Osteocyte (in vitro differentiated cells): Measurements from ENCODE around the gene IL17RA. TPM values are rescaled to one million over a fixed set of nuclear protein-coding genes. Genes with fewer than 3 reads are reported as not detected.
A peak's percentile ranks its signal among the peaks of the same experiment; 100 is the strongest.
"Not testable (repeated sequence)": the region's sequence is repeated elsewhere in the genome, so short reads cannot be mapped to it uniquely, and the experiment has no call there.

Experiments
- DNase-seq: peaks from one replicate; pipeline ENCODE4 v3.0.0; 2021; ENCODE audit warnings: mixed read lengths; ENCODE audit not compliant: unreplicated experiment; ENCODE audit errors: extremely low spot score
- H3K27ac Mint-ChIP-seq: one replicate; pipeline ENCODE4 v1.8.0; 2021; ENCODE audit warnings: mild to moderate bottlenecking, mixed read lengths; ENCODE audit not compliant: unreplicated experiment
- H3K27me3 Mint-ChIP-seq: one replicate; pipeline ENCODE4 v1.8.0; 2021; ENCODE audit warnings: mixed read lengths; ENCODE audit not compliant: unreplicated experiment
- H3K36me3 Mint-ChIP-seq: one replicate; pipeline ENCODE4 v1.8.0; 2021; ENCODE audit warnings: mixed read lengths; ENCODE audit not compliant: unreplicated experiment
- H3K4me1 Mint-ChIP-seq: one replicate; pipeline ENCODE4 v1.8.0; 2021; ENCODE audit warnings: mixed read lengths; ENCODE audit not compliant: unreplicated experiment
- H3K4me3 Mint-ChIP-seq: one replicate; pipeline ENCODE4 v1.8.0; 2021; ENCODE audit warnings: mild to moderate bottlenecking, moderate library complexity, mixed read lengths; ENCODE audit not compliant: unreplicated experiment
- H3K9me3 Mint-ChIP-seq: one replicate; pipeline ENCODE4 v1.8.0; 2021; ENCODE audit warnings: mixed read lengths; ENCODE audit not compliant: unreplicated experiment
- long read RNA-seq: library from polyadenylated mRNA; unstranded; transcript quantifications from one replicate; pipeline ENCODE4 v2.0.0, GENCODE V29; 2021
- total RNA-seq: library from RNA; stranded (reverse); gene quantifications from 2 replicates; pipeline ENCODE4 v1.2.1, GENCODE V29; 2021
- TF ChIP-seq, protein P1 (sequence below): fragments of 200-600 bp; sonication (generic); IDR thresholded peaks from 2 replicates; pipeline ENCODE4 v1.5.0; 2021; ENCODE audit warnings: antibody characterized with exemption, mild to moderate bottlenecking, moderate library complexity

IL17RA gene, protein sequence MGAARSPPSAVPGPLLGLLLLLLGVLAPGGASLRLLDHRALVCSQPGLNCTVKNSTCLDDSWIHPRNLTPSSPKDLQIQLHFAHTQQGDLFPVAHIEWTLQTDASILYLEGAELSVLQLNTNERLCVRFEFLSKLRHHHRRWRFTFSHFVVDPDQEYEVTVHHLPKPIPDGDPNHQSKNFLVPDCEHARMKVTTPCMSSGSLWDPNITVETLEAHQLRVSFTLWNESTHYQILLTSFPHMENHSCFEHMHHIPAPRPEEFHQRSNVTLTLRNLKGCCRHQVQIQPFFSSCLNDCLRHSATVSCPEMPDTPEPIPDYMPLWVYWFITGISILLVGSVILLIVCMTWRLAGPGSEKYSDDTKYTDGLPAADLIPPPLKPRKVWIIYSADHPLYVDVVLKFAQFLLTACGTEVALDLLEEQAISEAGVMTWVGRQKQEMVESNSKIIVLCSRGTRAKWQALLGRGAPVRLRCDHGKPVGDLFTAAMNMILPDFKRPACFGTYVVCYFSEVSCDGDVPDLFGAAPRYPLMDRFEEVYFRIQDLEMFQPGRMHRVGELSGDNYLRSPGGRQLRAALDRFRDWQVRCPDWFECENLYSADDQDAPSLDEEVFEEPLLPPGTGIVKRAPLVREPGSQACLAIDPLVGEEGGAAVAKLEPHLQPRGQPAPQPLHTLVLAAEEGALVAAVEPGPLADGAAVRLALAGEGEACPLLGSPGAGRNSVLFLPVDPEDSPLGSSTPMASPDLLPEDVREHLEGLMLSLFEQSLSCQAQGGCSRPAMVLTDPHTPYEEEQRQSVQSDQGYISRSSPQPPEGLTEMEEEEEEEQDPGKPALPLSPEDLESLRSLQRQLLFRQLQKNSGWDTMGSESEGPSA
- total RNA-seq: 12.1 and 15.5 TPM in 2 replicates
- long read RNA-seq, partial matches to known transcripts: 0 of 4 reads
- long read RNA-seq, other reads (novel, unspliced or antisense): 4 of 4 reads

DNA sequence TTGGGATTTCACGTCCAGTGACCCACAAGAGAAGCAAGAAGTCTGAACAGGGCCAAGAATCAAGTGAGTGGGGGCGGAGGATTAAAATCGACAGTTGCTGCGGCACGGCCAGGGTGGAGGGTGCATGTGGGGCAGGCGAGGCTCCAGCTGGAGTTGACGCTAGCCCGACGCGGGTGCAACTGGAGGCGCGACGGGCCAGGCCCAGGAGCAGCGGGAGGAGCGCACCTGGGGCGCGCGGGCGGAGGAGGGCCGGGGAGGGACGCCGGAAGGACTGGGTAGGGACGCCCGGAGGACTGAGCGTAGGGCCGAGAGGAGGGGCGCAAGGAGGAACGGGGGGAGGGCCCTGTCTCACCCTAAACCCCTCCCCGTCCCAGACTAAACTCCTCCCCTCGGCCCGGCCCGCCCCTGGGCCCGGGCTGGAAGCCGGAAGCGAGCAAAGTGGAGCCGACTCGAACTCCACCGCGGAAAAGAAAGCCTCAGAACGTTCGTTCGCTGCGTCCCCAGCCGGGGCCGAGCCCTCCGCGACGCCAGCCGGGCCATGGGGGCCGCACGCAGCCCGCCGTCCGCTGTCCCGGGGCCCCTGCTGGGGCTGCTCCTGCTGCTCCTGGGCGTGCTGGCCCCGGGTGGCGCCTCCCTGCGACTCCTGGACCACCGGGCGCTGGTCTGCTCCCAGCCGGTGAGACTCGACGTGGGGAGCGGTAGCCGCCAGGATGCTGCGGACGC lies at the start of gene IL17RA:
IL17RA (plus strand) TSS at position 447 of the 723 bp plus-strand sequence; CDS start at position 539, 92 bp downstream.
- Mint-ChIP-seq H3K4me3 (peak within 1 kb of the TSS; percentile 79), H3K9me3 (no peaks in the 10 kb centered on the region), H3K4me1 (peaks cover 15% of the 10 kb centered on the region), H3K27me3 (no peaks in the 10 kb centered on the region), H3K27ac (peak within 1 kb of the TSS; percentile 50), H3K36me3 (no peaks in the 10 kb centered on the region)
- TF ChIP-seq, protein P1, sequence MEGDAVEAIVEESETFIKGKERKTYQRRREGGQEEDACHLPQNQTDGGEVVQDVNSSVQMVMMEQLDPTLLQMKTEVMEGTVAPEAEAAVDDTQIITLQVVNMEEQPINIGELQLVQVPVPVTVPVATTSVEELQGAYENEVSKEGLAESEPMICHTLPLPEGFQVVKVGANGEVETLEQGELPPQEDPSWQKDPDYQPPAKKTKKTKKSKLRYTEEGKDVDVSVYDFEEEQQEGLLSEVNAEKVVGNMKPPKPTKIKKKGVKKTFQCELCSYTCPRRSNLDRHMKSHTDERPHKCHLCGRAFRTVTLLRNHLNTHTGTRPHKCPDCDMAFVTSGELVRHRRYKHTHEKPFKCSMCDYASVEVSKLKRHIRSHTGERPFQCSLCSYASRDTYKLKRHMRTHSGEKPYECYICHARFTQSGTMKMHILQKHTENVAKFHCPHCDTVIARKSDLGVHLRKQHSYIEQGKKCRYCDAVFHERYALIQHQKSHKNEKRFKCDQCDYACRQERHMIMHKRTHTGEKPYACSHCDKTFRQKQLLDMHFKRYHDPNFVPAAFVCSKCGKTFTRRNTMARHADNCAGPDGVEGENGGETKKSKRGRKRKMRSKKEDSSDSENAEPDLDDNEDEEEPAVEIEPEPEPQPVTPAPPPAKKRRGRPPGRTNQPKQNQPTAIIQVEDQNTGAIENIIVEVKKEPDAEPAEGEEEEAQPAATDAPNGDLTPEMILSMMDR: no peak
- peak; percentile 95 for DNase-seq

DNA sequence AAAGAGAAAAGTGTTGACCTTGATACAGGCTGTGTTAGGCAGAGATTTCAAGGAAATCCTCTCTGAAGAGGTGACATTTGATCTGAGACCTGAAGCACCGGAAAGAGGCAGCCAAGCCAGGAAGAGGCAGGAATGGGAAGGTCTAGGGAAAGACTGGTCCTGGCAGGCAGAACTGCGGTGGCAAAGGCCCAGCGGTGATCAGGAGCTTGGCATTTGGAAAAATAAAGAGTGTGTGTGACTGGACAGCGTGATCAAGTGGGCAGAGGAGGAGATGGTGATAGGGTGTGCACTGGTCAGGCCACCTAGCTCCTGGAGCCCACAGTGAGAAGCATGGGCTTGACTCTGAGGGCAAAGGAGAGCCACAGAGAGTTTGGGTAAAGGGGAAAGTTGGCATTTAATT lies 49.6 kb upstream of the IL17RA start:
- TF ChIP-seq, protein P1: no peak
- no peak overlapping the region for H3K4me3 Mint-ChIP-seq
- no peak overlapping the region for H3K27ac Mint-ChIP-seq

DNA sequence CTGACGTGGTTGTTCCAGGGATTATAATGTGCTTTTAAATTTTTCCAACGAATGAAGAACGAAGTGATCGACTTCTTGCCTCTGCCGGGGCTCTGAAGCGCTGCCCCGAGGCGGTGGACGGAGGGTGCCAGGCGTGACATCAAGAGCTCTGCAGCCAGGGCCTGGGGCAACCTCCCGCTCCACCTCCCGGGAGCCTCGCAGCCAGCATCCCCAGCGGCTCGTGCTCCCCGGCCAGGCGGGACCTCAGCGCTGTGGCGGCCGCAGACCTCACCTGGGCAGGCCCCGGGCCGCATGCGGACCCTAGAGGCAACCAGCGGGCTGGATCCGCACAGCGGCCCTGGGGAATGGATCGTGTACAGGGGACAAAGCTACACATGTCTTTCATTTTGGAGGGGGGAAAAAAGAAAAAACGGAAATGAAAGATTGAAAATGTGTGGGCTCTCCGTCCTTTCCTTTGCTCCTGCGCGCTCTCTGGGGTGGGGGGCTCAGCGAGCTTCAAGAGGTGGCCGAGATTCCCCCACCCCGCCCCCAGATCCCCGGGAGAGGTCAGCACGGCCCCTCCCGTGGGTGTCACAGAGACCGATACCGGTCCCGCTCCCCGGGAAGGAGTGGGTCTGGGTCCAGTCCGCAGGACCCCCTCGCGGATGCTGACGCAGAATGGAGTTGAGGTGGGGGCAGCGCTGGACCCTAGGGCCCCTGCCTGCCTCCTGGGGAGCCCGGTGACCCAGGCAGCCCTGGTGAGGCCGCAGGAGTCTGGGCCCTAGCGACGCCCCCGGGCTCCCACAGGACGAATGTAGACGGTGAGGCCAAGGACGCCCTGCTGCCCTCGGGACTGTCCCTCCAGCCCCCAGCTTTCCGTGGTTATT lies 48.6 kb upstream of the IL17RA start:
- not testable (repeated sequence) for H3K4me1 Mint-ChIP-seq, DNase-seq

More for the DNA sequence above, 49.6 kb upstream of the IL17RA start:
- H3K4me1 Mint-ChIP-seq: no peaks in the 10 kb centered on the region
- H3K36me3 Mint-ChIP-seq: no peaks in the 10 kb centered on the region
- H3K27me3 Mint-ChIP-seq: no peaks in the 10 kb centered on the region
- no peak for DNase-seq
- peaks cover 5% of the 10 kb centered on the region for H3K9me3 Mint-ChIP-seq

DNA sequence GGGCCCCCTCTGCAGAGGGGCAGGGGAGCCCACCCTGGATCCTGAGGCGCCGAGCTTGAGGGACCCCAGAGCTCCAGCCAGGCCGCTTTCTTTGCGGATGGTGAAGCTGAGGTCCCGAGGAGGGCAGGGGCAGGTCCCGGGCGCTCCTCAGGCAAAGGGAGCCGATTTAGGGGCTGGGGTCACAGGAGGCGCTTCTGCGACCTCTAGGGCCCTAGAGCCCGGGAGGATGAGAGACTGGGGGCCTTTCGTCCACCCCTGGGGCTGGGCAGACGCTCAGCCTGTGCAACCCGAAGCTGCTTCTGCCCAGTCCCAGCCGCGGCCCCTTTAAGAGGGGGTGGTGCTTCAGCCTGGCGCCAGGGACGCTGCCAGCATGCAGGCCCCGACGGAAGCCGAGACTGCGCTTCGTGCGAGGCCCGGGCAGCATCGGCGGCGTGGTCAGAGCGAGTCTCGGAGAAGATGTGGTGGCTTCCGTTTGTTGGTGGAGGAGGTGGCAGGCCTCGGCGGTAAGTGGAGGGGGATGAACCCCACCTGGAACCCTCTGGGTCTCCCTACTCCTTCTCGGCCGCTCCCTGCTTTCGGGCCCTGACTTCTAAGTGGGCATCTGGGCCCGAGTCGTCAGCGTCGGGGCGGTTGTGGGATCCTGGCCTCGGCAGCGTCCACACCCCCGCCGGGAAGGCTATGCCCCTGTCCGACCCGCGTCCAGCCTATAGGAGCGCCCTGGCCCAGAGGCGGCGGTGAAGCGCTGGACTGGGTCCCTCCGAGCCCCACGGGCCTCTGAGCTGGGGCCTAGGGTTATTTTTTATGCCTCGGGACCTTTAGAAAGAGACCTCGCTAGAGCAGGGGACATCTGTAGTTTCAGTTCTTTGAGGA lies 47.7 kb upstream of the IL17RA start:
- not testable (repeated sequence) for H3K27me3 Mint-ChIP-seq, DNase-seq, H3K4me3 Mint-ChIP-seq, H3K36me3 Mint-ChIP-seq, H3K4me1 Mint-ChIP-seq, H3K9me3 Mint-ChIP-seq, H3K27ac Mint-ChIP-seq

More for the DNA sequence above, 48.6 kb upstream of the IL17RA start:
- not testable (repeated sequence) for H3K27me3 Mint-ChIP-seq, H3K27ac Mint-ChIP-seq, H3K4me3 Mint-ChIP-seq, H3K36me3 Mint-ChIP-seq, H3K9me3 Mint-ChIP-seq

DNA sequence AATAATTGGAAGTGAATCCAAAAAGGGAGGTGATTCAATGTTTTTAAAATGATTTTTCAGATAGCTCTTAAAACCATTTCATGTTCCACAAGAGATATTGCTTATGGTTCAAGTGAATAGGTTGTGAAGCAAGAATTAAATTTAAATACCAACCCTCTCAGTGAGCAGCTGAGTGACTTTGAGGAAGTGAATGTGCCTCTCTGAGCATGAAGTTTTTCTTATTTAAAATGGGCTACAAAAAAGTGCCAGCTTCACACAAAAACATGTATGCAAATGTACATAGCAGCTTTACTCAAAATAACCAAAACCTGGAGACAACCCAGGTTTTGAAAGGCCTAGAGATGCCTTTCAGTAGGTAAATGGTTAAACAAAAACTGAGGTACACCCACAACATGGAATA lies 41.3 kb upstream of the IL17RA start:
- Mint-ChIP-seq H3K27me3 (peaks cover 5% of the 10 kb centered on the region), H3K4me3 (no peak overlapping the region), H3K9me3 (no peaks in the 10 kb centered on the region), H3K27ac (no peak overlapping the region), H3K4me1 (no peaks in the 10 kb centered on the region), H3K36me3 (no peaks in the 10 kb centered on the region)
- DNase-seq: no peak
- TF ChIP-seq, protein P1: no peak
